GM21619 (cell line): ENCODE measurements around the gene CRYGA.

Experiments used
- ATAC-seq: cut with Tn5 transposase; IDR thresholded peaks from one replicate; pipeline ENCODE4 v1.9.1; 2021; ENCODE audit not compliant: unreplicated experiment

CRYGA gene, protein sequence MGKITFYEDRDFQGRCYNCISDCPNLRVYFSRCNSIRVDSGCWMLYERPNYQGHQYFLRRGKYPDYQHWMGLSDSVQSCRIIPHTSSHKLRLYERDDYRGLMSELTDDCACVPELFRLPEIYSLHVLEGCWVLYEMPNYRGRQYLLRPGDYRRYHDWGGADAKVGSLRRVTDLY

DNA sequence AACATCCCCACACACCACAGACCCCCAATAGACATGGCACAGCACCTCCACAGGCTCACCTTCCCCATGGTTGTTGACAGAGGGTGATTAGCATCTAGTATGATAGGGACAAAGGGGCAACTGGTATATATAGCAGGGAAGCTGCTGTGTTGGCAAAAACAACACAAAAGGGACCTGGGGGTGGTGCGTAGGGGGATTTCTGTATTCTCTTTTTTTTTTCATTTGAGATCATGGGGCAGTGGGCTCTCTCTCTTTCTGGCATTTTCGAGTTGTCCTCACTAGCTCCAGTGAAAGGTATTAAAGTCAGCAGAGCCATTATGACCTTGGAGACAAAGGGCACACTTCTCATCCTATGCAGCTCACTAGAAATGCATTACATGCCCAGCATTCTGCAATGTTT lies at the start of gene CRYGA:
CRYGA (minus strand) TSS at position 101 of the 400 bp plus-strand sequence; CDS start at position 68, 33 bp downstream.
- ATAC-seq, result no peak

DNA sequence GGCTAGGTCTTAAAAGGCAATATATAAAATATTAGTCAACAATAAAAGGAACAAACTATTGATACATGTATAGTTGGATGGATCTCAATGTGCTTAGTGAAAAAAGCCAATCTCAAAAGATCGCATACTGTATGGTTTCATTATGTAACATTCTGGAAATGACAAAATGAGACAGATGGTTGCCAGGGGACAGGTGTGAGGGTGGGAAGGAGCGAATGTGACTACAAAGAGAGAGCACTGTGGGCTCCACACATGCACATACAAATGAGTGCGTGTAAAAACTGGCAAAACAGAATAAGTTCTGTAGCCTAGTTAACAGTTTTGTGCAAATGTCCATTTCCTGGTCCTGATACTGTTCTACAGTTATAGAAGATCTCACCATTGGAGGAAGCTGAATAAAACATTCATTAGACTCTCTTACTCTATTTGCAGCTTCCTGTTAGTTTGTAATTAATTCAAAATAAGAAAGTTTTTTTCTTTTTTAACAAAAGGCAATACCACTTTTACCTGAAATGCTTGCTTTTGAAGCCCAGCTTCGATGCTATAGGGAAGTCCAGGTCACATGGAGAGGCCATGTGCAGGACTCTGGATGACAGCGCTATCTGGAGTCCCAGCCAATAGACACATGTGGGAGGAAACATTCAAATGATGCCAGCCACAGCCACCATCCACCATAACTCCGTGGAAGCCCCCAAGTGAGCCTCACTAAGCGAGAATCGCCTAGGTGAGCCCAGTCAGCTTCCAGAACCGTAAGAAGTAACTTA lies 47.5 kb upstream of the CRYGA start:
- ATAC-seq, result no peak

DNA sequence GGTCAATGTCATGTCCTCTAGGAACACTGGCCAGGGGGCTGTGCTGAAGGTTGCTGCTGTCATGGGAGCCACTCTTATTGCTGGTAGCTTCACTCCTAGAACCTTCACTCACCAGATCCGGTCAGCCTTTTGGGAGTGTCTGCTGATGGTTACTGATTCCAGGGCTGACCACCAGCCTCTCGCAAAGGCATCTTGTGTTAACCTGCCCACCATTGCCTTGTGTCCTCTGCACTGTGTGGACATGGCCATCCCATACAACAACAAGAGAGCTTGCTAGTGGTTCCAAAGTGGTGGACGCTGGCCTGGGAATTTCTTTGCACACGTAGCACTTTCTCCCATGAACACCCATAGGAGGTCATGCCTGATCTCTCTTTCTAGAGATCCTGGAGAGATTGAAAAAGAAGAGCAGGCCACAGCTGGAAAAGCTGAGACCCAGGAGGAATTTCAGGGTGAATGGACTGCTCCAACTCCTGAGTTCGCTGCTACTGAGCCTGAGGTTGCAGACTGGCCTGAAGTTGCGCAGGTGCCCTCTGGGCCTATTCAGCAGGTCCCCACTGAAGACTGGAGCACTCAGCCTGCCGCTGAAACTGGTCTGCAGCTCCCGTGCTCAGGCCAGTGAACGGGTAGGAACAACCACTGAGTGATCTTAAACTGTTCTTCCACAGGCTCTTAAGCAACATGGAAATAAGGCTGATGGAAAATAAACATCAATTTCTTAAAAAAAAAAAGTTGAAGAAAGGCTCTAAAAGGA lies 45.1 kb upstream of the CRYGA start:
- ATAC-seq, result no peak

DNA sequence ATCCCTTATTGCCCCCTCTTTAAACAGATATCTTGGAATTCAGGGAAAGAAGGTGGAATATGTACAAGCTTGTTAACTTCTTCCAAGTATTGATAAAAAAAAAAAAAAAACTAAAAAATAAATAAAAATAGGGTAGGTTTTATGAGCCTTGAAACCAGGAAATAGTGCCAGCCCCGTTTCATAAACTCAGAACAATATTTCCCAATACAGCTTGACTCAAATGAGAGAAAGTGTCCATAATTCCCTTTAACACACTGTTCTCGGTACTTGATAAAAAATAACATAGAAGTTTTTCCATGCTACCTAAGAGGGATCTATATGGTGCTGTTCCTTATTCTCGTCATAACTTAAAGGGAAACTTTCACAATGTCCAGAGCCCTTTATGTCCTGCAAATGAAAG lies 44.4 kb upstream of the CRYGA start:
- ATAC-seq, result no peak

DNA sequence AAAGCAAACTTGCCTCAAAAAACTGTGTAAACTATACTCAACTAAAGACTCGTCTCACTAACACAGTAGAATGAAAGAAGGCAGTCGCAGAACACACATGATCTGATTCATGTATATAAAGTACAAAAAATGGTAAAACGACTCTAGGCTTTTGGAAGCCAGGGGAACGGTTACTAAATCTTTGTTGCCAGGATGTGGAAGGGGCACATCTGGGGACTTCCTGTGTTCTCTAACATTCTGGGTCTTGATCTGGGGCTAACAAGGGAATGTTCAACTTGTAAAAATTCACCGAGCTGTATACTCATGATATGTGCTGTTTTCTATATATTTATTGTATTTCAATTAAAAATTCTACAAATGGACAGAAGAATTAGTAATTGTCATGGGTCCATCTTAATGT lies 40.8 kb upstream of the CRYGA start:
- no peak for ATAC-seq

DNA sequence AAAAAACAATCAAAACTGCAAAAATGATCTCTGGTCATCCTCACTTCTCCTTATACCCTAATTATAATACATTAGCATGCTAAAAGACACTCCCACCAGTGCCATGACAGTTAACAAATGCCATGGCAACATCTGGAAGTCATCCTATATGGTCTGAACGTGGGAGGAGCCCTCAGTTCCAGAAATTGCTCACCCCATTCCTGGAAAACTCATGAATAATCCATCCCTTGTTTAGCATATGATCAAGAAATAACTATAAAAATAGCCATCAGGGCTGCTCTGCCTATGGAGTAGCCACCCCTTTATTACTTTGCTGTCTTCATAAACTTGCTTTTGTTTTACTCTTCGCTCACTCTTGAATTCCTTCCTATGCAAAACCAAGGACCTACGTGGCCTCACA lies 32.1 kb upstream of the CRYGA start:
- no peak for ATAC-seq

DNA sequence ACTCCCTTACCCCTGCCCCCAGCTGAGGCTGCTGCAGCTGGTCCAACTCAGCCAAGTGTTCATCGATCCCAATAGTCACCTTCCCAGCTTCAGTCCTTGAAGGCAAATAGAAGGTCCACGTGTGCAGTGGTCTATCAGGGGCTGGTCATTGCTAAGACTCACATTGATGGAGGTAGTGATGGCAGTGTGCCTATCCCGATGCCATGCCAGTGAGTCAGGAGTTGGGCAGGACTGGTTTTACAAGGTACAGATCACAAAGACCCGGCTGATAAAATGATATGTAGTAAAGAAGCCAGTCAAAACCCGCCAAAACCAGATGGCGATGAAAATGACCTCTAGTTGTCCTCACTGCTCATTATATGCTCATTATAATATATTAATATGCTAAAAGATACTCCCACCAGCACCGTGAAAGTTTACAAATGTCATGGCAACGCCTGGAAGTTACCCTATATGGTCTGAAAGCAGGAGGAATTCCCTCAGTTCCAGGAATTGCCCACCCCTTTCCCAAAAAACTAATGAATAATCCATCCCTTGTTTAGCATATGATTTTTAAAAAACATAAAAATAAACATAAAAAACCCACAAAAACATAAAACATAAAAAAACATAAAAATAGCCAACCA lies 29.3 kb upstream of the CRYGA start:
- ATAC-seq, result no peak

DNA sequence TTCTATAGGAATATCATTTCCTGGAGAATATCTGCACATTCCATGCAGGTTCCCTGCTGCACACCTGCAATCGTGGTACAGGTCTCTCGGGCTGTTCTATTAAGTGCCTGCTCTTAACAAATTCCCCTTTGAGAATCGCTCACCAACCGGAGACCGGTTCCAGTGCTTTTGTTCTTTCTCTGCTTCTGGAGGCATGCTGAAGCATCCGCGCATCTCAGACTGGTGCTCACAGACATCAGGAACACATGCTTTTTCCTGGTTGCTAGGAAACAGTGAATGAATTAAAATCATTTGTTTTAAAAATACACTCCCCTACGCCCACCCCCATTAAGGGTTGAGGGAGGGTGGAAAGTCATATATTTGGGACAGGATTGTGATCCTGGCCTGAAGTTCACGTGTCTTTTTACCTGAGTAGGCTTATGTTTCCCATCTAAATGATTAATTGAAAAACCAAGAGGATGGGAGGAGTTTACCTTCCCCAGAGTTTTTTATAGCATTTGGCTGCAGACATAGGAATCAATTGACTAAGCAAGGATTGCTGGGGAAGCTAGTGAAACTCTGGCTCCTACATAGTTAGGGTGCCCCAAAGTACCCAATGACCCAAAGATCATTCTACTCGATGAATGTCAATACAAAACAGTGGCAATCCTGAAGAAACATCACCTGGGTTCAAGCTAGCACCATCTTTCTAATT lies 26.6 kb upstream of the CRYGA start, which contains the start of gene C2orf80:
C2orf80 (minus strand) TSS at position 221 of the 694 bp plus-strand sequence. CDS start 3,044 bp downstream, outside the sequence.
- ATAC-seq, result no peak

DNA sequence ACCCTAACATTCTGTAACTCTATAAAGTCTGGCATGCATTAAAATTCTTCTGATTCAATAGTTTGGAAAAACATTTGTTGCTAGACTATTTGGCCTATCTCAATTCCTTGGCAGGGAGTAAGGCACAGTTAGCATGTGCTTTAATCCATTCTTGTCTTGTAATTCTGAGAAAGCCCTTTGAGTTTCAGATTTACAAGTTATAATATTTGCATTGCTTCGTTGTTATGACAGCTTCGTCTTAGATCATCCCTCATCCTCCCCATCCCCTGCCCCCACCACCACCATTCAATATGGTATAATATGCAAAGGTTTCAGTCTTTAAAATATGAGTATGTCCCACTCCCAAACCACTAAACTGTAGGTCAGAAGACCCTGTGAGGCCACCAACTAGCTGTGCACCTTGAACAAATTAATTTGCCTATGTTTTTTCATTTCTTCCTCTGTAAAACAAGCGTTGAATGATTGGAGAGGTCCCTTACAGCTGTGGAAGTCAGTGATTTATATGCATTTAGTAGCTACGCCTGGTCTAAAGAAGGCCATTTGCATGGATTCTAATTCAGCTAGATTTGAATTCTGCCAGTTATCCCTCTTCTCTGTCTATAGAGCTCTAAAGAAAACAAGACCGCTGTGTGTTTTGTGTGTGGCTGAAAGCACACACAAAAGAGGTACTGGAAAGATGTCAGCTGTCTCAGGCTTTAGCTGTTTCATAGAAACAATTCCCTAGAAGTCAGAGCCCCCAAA lies 25.9 kb upstream of the CRYGA start:
- no peak for ATAC-seq

DNA sequence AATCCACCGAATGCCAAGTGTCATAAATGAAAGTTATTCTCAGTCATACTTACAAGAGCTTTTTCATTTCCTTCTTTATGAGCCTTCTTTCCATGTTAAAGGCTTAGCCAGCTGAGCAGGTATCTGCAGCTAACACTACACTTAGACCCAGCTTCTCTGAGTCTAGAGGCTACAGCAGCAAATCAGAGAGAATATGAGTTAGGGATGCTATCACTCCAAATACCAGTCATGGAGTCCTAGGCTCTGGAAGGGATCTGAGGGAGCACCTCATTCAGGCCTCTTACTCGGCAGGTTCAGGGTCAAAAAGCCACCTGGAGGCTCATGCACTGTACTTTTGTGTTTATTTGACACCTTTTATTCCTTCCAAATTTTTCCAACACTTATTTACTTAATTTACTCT lies 23.5 kb upstream of the CRYGA start:
- no peak for ATAC-seq

DNA sequence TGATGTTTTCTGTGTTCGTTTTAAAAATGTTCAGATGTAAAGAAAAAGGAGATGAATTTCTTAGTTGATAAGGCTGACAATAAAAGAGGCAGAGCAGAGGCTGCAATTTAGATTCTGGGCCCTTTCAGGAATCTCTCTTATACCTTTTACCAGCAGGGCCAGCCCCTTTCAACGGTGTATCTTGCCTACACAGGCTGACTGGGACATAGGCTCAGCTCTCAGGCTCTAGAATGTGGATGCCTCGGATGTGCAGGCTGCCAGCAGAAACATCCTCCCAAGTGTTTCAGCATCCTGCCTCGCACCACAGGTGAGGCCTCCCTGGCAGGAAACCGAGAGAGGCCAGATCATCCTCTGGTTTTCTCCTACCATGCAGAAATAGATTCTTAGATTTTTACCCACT lies 23.1 kb upstream of the CRYGA start:
- ATAC-seq, result no peak

DNA sequence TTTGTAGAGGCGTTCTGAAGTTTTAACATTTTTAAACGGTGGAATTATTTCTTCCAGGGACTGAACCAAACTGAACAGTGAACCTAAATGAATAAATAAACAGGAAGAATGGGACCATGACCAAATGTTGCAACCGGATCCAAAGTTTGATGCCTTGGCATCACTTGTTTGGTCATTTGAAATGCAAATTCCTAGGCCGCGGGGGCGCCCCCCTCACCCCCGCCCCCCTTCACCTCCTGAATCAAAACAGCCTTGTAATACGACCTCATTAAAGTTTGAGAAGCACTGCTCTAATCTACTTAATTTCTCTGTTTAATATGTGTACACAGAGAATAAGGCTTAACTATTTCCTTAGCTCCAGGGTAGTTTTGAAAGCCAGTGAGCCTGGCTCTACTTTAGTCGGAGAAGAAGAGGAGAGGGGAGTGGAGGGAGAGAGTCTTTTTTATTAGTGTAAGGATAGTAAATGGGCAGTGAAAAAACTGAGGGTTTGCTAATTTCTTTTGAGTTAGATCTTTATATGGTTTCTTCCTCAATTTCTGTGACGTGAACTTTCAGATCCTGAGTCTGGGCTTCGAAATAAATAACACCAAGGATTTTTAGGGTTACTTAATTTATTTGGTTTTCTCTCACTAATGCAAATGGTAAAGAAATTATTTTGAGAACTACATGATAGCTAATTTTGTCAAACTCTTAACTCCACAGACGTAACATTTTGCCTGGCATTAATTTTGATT lies 20.8 kb upstream of the CRYGA start:
- ATAC-seq, result no peak

DNA sequence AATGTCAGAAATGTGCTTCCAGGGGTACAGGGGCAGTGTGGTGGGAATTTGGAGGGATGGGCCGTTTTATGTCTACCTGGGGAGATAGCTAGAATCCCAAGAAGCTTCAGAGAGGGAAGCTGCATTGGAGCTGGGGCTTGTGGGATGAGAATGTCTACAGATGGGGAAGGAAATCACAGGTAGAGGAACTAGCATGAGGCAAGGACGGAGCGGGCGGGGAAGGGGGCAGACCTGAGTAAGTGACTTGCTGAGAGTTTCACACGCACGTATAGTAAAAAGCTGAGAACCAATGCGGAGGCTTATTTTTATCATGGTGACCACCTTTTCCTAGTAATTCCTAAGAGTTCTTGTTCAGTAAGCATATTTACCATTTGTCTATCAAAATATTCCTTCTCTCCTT lies 20.1 kb upstream of the CRYGA start:
- no peak for ATAC-seq

DNA sequence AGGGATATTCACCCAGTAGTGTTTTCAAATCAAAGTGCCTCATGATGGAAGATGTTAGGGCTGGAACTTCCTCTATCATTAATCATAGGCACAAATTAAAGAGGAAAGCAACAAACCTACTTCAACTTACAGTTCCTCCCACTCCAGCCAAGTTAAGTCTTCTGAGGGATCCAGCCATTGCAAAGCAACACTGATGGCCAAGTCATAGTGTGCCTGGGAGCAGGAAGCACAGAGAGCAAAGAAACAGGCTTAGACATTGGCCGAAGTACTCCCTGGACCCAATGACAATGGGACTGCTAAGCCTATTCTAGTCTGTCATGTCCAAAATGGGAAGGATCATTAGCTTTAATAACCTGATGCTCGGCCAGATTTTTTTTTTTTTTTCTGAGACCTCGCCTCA lies 19.4 kb upstream of the CRYGA start:
- no peak for ATAC-seq

DNA sequence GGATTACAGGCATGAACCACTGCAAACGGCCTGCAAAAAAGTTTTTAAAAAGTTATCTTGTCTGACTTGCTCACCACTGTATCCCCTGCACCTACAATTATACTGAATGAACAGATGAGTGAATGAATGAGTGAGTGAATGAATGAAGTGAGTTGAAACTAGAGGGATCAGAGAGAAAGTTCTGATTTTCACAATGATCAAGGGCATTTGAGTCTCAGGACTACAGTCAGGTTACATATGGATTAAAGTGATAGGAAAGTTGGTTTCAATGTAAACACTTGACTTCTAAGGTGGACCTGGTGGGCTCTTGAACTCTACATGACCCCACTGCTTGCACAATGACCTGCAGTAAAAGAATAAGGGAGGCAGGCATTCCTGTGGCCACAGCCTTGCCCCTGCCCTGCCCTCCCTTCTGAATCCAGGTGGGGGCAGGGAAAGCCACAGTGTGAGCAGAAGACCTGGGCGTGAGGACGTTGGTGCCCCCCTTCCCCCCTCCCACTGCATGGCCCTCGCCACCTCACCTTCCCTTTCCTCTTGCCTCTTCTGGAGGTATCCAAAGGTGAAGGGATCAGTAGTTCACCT lies 15.7 kb upstream of the CRYGA start:
- ATAC-seq, result no peak

DNA sequence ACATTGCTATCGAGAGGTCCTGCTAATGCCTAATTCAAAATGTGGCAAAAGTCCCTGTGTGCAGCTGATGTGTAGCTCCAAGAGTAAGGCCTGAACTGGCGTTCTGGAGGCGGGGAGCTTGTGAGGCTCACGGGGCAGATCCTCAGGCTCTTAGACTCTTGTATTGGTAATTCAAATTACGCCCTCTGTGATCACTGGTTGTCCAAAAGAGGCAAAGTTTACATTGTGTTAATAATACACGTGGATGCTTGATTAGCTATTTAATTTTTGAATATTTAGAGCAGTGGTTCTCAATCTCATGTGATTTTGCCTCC lies 12.4 kb upstream of the CRYGA start:
- ATAC-seq, result no peak

DNA sequence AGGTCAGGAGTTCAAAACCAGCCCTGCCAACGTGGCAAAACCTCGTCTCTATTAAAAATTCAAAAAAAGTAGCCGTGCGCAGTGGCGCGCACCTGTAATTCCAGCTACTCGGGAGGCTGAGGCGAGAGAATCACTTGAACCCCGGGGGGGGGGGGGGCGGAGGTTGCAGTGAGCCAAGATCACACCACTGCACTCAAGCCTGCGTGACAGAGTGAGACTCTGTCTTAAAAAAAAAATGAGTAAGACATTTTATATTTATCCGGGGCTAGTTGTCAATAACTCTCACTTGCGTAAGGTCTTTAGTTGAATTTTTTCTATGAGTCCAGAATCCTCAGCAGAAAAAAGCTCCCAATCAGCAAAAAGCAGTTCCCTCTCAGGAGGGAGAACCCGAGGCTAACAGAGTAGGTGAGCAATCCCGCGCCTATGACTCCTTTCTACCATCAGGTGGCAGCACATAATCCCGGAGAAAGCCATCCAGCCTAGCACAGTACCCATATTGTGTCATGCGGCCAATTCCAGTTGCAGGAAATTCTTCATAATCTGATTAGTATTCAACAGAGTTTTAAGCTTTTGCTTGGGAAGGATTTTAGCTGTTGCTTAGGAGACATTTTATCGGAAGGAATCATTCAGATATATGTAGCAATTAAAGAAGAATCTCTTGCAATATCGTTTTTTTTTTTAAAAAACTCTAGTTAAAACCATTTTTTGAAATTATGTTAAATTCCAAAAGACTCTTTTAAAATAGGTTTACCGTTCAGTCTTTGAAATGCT lies 11.9 kb upstream of the CRYGA start:
- peak; percentile 98 for ATAC-seq

DNA sequence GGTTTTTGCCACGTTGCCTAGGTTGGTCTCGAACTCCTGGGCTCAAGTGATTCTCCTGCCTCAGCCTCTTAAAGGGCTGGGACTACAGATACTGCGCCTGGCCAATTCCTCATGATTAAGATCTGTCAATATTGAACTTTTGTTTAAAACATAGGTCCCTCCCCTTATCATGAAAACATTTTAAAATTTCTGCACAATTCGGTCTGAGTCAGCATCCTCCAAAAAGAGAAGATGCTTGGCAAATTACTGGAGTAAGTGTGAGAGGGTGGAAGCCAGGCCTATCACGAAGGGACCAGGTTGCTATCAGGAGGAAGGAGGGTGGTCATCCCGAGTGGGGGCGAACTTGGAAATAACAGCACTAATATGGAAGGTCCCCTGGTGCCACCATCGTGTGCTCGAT lies 10.8 kb upstream of the CRYGA start:
- ATAC-seq, result no peak

DNA sequence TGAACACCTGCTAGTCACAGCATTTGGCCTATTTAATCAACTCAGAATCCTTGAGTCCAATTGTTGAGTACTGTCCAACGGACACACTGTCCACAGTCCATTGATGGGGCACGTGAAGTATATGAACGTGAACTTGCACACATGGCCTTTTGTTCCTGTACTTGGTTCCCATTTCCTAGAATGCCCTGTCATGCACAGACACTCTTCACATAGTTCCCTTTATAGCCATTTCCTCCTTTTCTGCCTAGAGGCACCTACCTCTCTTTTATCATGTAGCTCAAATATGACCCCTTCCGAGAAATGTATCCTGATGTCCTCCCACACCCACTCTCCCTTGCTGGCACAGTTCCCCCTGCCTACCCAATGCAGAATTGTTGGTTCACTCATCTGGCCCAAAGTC lies 8.7 kb upstream of the CRYGA start:
- ATAC-seq, result no peak
